Testis (tissue), 2 donors: ENCODE data around the gene TSEN54.

Source experiments
- CTCF ChIP-seq, 3 experiments: fragments of 450-650 bp in 2 of 3; fragments of 200-600 bp in 1 of 3; sonication (generic) in 1 of 3; IDR thresholded peaks; one replicate each; pipeline ENCODE4 v1.5.1; 2016 to 2019; ENCODE audit warnings: antibody characterized with exemption in 3 of 3, mild to moderate bottlenecking in 2 of 3, moderate library complexity in 1 of 3
- POLR2A ChIP-seq: fragments of 450-650 bp; IDR thresholded peaks from one replicate; pipeline ENCODE4 v1.6.1; 2017; ENCODE audit warnings: antibody characterized with exemption, mild to moderate bottlenecking, moderate library complexity

GRCh38 chr17:75482098-75482942 lies 34.0 kb upstream of the TSEN54 start:
- TF ChIP-seq CTCF (IDR thresholded peaks at IDR 0.05) (no peak), POLR2A (no peak)
